ENCODE measurements around the gene OSBPL2. TPM values are rescaled to one million over a fixed set of nuclear protein-coding genes. Genes with fewer than 3 reads are reported as not detected.

OSBPL2 gene
- total RNA-seq, 2 donors from 2014 or later = 91.6 to 99.5 TPM

GRCh38 chr20:62326559-62326958 is 88.2 kb downstream of the OSBPL2 start:
- no peak for DNase-seq

GRCh38 chr20:62326959-62327725 is 88.8 kb downstream of the OSBPL2 start:
- ATAC-seq = no peak
- DNase-seq = no peak
- intact Hi-C loops (cut with DNase I, micrococcal nuclease) = no loop called here

More at GRCh38 chr20:62326559-62326958, 88.2 kb downstream of the OSBPL2 start:
- intact Hi-C loops (cut with DNase I, micrococcal nuclease) = no loop called here
- no peak for ATAC-seq

- intact Hi-C loops (cut with DNase I, micrococcal nuclease) = no loop called here
- no peak for DNase-seq
- no peak for ATAC-seq
Measured at GRCh38 chr20:62327726-62328495, 89.6 kb downstream of the OSBPL2 start.

GRCh38 chr20:62328684-62329388 is 90.5 kb downstream of the OSBPL2 start:
- ATAC-seq (no peak), DNase-seq (no peak)
- intact Hi-C loops (cut with DNase I, micrococcal nuclease) = no loop called here

- DNase-seq (no peak), ATAC-seq (no peak)
- intact Hi-C loops (cut with DNase I, micrococcal nuclease) = no loop called here
Measured at GRCh38 chr20:62329389-62330377, 91.4 kb downstream of the OSBPL2 start.

GRCh38 chr20:62330576-62331317 is 92.4 kb downstream of the OSBPL2 start:
- intact Hi-C loops (cut with DNase I, micrococcal nuclease) = no loop called here

GRCh38 chr20:62331347-62331746 is 93.0 kb downstream of the OSBPL2 start:
- intact Hi-C loops (cut with DNase I, micrococcal nuclease) = no loop called here
- DNase-seq (no peak), ATAC-seq (no peak)

More at GRCh38 chr20:62330576-62331317, 92.4 kb downstream of the OSBPL2 start:
- DNase-seq (no peak), ATAC-seq (no peak)

- no peak for ATAC-seq
- DNase-seq = no peak
- intact Hi-C loops (cut with DNase I, micrococcal nuclease) = no loop called here
Measured at GRCh38 chr20:62332421-62332820, 94.1 kb downstream of the OSBPL2 start.

GRCh38 chr20:62332989-62333819 is 94.9 kb downstream of the OSBPL2 start:
- ATAC-seq (no peak), DNase-seq (no peak)
- intact Hi-C loops (cut with DNase I, micrococcal nuclease) = no loop called here

- intact Hi-C loops (cut with DNase I, micrococcal nuclease) = no loop called here
- ATAC-seq = no peak
- DNase-seq = no peak
Measured at GRCh38 chr20:62333820-62334595, 95.7 kb downstream of the OSBPL2 start.

GRCh38 chr20:62334881-62335280 is 96.6 kb downstream of the OSBPL2 start:
- intact Hi-C loops (cut with DNase I, micrococcal nuclease) = no loop called here
- ATAC-seq = no peak
- DNase-seq = no peak

GRCh38 chr20:62335532-62335931 is 97.2 kb downstream of the OSBPL2 start:
- DNase-seq = no peak
- intact Hi-C loops (cut with DNase I, micrococcal nuclease) = no loop called here
- ATAC-seq = no peak

GRCh38 chr20:62336329-62336728 is 98.0 kb downstream of the OSBPL2 start:
- intact Hi-C loops (cut with DNase I, micrococcal nuclease) = no loop called here
- ATAC-seq (no peak), DNase-seq (no peak)

- ATAC-seq = no peak
- DNase-seq = no peak
- intact Hi-C loops (cut with DNase I, micrococcal nuclease) = no loop called here
Measured at GRCh38 chr20:62336775-62337557, 98.6 kb downstream of the OSBPL2 start.

GRCh38 chr20:62337558-62338293 is 99.4 kb downstream of the OSBPL2 start:
- intact Hi-C loops (cut with DNase I, micrococcal nuclease) = no loop called here
- DNase-seq = no peak
- peak; percentile 20 for ATAC-seq
